ENCODE measurements around the gene DCXR.

The DCXR gene

DNA sequence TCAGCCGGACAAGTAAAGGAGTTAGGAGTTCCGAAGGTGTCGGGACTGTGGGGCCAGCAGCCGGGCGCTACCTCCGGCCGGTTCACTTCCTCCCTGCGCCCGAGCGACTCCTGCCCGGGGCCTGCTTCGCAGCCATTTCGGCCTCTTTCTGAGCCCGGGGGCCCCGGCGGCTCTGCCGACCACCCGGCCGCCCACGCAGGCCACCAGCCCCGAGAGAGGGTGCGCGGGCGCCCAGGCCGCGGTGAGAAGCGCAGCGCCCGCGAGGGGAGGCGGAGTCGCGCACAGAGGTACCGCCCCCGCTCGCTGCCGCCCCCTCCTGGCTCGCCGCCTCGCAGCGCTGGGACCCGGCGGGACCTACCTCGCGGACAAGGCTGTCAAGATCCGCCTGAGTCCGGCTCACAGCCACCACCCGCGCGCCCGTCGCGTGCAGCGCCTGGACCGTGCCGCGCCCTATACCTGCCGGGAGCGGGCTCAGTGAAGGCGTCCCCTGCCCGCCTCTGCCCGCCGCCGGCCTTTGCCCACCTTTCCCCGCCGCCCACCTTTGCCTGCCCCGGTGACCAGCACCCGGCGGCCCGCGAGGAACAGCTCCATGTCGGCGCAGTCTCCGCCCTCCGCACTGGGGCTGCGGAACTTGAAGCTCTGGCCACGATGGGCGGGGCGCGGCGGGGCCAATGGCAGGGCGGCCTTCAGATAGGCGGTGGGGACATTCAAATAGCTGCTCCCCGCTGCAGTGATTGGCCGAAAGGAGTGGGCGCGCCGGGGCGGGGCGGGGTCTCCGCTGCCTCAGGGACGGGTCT, at the start of gene DCXR:
Gene DCXR (minus strand): TSS at position 606 of the 797 bp plus-strand sequence. CDS start 15 bp downstream, at position 591.
- DNase-seq: peak; percentile 94

DNA sequence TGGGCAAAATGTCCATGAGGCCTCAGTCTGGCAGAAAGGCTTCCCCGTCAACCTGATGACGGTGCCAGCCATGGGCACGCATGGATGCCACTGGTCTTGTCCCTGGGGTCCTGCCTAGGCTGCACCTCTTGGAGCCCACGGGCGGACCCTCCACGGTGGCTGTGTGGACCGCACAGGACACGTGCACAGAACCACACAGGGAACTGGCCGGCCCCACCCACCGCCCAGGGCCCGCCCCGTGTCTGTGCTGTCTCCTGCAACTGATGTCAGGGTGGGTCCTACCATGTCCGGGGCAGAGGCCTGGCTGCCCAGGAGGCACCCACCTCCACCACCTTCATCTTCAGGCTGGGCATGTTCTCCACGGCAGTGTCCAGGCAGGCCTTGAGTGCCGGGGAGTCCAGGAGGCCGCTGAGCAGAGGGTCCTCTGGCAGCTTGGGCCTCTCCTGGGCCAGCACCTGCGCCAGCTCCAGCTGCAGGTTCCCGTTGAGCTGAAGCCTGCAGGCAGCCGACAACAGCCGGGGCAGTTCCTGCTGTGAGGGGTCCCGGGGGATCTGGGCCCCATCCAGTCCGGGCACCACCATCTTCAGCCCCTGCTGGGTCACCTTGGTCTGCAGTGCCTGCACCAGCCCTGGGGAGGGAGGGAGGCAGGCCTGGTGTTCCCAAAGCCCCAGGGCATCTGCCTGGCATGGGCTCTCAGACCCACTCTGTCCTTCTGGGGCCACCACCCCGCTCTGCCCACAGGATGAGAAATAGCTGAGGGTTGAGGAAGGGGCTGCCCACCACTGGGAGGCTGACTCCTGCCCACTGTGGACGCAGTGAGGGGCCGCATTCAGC, 48.7 kb upstream of the DCXR start:
- no peak for DNase-seq

DNA sequence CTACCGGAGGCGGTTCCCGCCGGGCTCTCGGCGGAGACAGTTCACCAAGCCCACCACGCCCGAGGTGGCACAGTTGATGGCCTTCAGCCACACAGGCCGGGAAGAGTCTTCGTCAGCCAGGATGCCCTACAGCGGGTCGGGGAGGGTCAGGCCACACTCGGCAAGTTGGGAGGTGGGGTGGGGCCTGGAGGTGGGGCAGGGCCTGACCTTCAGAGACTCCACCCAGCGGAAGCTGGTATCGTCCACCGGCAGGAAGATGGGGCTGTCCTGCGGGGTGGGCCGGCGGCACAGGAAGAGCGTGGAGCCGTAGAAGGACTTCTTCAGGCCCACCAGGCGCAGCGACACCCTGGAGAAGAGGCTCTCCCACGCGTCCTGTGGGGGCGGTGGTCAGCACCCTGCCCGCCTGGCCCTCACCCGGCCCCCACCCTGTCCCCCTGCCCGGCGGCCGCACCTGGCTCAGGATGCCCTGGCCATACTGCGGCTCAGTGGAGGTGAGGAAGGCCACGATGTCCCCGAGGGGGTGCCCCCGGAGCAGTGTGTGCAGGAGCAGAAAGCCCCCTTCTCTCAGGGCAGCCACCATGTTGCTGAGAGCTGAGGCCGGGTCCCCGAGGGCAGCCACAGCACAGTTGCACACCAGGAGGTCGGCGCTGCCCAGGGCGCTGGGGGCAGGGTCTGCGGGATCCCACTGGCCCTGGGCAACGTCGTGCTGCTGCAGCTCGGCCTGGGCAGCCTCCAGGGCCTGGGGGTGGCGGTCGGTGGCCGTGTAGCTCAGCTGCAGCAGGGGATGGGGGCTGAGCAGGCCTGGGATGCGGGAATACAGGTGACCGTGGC, 47.7 kb upstream of the DCXR start:
- DNase-seq: no peak

DNA sequence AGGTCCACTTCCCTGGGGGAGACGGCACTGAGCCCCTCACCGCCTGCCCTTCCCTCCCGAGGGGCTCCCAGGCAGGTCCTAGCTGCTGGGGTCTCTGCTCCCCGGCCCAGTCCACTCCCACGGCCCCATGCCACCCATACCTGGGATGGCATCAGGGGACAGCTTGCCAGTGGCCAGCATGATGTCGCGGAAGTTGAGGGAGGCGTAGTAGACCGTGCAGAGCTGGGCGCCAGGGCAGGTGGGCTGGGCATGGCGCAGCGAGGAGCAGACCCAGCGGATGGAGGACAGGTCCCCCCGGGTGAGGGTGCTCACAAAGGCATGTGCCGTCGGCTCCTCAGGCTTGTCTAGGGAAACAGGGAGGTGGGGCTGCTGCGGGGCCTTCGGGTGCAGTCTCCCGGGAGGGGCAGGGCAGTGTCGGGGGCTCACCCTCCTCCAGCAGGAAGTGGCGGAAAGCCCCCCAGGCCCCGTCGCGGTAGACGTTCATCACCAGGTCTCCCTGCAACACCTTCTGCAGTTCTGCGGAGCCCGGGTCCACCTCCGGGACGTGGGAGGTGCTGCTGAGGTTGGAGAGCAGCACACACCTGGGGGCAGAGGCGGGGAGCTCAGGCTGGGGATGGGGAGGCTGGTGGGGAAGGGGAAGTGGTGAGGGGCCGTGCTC, 47.0 kb upstream of the DCXR start:
- DNase-seq: no peak

DNA sequence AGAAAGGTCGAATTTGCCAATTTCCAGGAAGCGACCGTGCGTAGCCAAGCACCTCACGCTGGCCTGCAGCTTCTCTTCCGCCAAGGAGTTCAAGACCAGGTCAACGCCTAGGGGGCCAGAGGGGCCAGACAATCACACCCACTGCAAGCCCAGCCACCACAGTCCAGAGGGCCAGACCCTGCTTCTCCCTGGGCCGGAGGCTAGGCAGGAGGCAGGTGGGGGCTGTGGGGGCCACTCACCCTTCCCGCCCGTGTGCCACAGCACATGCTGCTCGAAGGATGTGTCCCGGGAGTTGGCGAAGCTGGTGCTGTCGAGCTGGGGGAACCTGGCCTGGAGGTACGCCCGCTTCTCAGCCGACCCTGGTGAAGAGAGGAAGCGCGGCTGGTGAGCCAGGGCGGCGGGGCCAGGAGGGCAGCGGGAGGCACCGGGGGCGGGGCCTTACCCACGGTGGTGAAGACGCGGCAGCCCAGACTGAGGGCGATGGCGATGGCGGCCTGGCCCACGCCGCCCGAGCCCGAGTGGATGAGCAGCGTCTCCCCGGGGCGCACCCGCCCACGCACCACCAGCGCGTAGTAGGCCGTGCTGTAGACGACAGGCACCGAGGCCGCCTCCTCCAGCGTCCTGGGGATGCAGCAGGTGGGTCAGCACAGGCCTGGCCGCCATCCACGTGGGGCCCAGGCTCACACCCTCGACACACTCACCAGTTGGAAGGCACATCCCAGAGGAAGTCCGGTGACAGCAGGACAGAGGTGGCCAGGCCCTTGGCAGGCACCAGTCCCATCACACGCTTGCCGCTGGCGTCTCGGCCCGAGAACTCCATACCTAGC, 46.2 kb upstream of the DCXR start:
- no peak for DNase-seq

DNA sequence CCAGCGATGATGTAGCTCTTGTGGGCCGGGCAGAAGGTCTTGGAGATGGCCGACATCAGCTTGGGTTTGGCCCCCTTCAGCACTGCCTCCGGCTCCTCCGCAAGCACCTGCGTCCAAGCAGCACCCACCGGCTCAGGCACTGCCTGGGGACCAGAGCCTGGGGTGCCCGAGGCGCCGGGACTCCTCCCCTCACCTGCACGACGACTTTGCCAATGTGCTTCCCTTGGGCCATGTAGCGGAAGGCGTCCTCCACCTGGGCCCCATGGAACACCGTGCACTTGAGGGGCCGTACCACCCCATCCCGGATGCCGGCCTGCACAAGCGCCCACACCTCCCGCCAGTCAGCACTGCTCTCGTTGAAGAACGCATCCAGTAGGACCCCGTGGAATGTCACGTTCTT, 45.5 kb upstream of the DCXR start:
- no peak for DNase-seq

DNA sequence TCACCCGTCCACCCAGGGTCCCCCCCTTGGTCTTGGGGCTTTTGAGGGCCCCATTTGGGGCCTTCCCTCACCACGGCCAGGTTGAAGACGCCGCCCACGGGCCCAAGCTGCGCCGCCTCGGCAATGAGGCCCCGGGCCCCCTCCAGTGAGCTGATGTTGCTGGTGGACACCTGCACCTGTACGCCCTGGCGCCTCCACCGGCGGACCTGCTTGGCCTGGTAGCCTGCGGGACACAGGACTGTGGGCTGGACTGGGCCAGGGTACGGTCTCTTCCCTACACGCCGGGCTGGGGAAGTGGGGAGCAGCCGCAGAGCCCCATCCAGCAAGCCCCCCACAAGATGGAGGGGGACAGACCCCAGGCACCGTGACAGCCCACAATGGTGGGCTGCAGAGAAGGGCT, 45.0 kb upstream of the DCXR start:
- no peak for DNase-seq

DNA sequence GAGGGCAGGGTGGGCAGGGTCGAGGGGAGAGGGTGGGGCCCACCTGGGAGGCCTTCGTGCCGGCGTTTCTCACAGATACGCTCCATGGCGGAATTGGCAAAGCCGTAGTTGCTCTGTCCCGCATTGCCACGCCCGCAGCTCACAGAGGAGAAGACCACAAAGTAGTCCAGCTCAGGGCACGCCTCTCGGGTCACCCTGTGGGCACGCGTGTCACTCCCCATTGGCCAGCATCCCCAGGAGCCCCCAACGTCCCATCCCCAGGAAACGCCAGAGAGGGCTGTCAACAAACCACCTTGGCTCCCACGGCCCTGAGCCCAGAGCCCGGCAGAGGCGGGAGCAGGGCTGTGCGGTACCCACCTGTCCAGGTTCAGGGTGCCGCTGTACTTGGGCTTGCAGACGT, 44.5 kb upstream of the DCXR start:
- DNase-seq: no peak

DNA sequence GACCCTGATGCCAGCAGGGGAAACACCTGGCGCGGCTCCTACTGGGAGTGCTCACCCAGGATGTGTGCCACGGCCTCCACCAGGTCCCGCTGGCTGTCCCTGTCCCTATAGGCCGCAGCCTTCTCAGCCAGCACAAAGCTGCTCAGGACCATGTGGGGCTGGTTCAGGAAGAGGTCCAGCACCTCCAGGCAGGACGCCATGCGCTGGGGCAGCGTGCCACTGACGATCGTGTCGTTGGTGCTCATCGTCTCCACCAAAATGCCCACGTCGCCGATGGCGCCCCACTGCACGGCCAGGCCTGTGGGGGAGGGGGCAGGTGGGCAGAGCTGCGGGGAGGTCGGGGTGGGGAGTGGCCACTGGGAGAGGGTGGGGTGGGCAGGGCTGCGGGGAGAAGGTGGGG, 44.0 kb upstream of the DCXR start:
- DNase-seq: no peak

DNA sequence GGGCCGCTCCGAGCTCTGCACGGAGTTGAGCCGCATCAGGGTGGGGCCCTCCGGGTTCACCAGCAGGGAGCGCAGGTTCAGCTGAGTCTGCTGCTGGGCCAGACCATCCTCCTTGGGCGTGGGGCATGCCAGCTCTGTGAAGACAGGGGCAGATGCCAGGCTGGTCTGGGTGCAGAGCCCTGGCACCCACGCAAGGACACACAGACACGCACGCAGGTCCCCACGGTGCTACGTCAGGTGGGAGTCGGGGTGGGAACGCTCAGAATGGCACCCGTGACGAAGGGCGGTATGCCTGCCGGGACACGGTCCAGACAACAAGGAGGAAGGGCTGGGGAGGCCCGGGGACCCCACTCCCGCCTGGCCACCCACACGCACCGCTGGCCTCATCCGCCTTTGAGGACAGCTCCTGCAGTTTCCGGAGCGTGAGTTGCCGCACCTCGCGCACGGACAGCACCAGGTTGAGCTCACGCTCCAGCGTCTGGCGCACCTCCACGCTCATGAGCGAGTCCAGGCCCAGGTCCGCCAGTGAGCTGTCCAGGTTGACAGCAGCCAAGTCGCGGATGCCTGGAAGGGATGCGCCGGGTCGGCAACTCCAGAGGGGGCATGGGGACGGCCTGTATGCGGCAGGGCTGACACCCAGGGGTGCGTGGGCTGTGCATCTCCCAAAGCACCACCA, 43.4 kb upstream of the DCXR start:
- no peak for DNase-seq

DNA sequence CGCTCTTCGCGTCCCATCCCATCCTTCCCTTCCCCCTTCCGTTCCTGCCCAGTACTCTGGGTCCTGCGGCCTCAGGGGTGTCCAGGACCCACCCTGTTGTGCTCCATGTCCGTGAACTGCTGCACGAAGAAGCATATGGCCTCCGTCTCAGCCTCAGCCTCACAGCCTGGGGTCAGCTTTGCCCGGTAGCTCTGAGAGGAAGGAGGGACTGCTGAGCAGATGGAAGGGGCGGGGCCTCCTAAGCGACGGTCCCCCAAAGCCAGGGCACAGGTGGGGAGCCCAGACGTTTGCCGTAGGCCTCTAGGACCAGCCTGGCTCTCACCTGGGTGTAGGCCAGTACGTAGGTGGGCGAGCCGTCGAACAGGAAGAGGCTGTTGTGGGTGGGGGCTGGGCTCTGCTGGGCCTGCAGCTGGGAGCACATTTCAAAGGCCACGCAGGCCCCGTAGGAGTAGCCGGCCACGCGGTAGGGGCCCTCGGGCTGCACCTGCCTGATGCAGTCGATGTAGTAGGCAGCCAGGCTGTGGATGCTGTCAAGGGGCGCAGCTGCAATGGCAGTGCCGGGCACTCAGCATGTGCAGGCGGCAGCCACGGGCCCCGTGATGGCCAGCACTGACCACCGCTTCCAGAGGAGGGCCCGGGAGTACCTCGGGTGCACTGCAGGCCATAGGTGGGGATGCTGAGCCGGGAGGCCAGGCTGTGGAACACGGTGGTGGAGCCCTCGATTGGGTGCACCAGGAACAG, 42.7 kb upstream of the DCXR start:
- no peak for DNase-seq

DNA sequence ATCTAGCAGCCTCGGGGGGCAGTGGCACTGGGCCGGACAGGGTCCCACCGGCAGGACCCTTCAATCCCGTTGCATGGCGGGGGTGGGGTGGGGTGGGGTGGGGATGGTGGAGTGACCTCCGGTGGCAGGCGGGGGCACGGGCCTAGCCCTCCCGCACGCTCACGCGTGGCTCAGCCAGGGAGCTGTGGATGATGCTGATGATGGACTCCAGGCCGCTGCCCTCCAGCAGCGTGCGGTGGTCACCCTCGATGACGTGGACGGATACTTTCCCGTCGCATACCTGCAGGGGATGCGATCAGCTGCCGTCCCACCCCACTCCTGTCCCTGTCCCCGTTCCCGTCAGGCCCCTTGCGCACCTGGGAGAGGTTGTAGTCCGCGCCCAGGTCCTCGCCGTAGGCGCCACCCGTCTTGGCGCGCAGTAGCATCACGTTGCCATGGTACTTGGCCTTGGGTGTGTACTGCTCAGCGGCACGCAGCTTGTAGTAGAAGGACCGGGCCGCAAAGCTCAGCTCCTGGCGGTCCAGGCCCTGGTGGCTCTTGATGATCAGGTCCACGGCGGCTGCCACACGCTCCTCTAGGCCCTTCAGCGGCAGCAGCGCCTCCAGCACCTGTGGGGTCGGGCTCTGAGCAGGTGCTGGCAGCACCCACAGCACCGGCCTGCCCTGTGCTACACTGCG, 41.6 kb upstream of the DCXR start:
- DNase-seq: no peak

DNA sequence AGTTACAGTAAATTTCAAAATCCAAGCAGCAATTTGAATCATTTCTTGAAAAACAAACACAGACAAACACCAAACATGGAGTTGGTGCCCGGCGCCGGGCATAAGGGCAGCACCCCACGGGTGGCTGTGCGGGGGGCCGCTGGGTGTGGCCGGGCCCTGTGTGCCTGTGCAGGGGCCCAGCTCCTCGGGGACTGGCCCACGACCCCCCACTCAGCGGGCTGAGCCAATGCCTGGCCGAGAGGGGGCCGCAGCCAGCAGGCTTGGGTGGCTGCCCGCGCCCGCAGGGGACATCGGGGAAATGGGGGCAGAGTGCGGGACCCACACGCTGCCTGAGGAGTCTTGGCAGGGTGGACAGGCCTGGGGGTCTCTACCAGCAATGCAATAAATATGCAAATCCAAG, 40.9 kb upstream of the DCXR start:
- DNase-seq: no peak

DNA sequence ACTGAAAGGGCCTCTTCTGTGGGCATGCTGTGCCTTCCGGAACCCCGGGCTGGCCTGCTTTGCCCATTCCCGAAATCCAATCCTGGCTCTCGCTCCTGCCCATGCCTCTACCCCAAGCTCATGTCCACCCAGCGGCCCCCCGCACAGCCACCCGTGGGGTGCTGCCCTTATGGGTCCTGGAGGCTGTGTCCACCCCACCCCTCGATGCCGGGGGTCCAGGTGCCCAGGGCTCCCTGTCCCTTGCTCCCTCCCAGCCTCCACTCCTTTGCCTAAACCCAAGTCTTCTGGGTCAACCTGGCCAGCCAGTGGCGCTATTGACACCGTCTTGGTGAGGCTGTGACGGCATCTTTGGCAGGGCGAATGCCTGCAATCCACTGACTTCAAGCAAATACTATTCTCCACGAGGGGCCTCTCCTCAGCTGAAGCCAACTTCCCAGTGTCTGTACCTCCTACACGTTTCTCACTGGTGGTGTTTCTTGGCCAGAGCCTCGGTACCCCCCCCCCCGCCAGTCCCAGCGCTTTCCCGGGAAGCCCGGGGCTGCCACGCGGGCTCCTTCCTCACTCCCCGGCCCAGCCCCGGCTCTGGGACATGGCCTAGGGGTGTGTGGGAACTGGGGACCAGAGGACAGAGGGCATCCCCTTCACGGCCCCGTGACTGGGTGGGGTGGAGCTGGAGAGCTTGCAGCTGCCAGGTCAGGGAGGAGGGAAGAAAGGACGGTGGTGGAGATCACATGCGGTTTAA, 40.3 kb upstream of the DCXR start:
- no peak for DNase-seq

DNA sequence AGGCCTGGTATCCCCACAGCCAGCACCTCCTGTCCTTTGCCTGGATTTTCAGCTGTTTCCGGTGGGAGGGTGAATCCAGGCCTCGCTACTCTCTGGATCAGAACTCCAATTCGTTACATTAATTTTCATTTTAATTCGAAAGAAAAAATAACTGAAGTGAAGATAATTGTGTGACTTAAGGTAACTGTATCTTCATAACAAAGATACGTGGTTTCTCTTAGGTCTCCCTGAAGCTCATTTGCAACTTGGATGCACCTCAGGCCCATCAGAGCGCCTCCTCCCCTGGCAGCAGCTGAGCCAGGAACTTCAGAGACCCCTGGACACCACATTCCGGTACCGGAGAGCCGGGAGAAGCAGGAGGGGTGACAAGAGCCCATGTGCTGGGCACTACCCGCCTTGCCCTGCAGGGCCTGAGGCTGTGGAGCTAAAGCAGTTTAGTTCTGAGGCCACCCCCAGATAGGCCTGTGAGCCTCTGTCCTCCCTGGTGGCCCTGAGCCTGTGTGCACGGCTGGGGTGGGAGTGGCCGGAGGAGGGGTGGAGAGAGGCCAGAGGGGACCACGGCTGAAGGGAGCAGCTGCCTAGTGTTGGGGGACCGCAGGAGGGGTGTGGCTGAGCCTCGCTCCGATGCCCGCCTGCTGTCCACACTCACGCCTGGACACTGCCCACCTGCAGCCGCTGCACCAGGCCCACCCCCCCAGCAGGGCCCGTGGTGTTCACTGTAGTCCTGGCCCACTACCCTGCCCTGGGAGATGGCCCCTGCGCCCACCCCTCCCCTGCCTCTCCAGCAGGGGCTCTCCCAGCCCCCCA, 39.5 kb upstream of the DCXR start:
- DNase-seq: no peak

DNA sequence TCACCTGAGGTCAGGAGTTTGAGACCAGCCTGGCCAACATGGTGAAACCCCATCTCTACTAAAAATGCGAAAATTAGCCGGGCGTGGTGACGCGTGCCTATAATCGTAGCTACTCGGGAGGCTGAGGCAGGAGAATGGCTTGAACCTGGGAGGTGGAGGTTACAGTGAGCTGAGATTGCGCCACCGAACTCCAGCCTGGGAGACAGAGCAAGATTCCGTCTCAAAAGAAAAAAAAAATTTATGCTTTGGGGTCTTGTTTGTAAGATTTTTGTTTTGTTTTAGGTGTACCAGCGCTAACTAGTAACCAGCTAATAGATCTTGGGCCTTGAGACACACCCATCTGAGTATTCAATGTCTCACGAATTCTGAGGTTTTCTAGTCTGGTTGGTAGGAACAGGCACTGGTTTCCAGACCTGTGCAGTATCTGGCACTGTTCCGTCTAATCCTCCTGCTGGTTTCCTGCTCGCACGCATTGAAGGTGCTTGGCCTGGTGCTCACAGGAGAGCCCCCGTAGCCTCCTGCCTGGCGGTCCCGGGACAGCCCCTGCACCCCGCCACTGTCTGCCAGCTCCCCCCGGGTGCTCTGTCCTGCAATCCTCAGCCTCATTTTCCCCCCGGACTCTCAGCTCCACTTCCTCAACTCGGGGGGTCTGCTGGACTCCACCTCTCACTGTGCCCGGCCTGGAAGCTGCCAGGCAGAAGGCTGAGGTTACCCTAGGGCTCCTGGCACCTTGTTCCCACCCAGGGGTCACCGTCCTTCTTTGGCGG, 38.7 kb upstream of the DCXR start:
- no peak for DNase-seq

DNA sequence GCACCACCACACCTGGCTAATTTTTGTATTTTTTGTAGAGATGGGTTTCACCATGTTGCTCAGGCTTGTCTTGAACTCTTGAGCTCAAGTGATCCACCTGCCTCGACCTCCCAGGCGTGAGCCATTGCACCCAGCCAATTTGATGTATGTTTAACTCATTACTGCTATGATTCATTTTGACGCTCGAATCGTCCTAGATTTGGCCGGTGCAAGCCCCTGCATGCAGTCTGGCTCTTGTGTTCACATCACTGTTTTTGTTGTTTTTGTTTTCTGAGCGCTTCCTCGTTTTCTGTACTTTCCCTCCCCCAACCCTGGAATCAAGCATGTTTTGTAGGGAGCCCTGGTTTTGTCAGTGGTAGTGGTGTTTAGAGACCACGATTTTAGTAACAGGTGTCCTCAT, 35.9 kb upstream of the DCXR start:
- DNase-seq: no peak

DNA sequence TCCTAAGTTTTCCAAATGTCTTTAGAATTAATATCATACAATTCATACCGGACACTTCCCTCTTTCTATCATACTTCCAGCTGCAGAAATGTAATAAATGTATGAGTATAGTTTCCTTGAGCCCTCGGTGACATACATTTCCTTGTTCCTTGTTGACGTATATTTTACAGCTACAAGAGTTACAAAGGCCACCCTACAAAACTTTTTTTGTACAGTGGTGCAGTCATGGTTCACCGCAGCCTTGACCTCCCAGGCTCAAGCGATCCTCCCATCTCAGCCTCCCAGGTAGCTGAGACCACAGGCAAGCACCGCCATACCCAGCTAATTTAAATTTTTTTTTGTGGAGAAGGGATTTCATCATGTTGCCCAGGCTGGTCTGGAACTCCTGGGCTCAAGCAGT, 35.3 kb upstream of the DCXR start:
- no peak for DNase-seq

All from SHP77 treated with DMSO at 0.1 percent for 48 hours (cell line).